ENCODE measurements around the gene GNPDA1. TPM values are rescaled to one million over a fixed set of nuclear protein-coding genes. Genes with fewer than 3 reads are reported as not detected.

The GNPDA1 gene
- total and polyA plus RNA-seq, 2 of the 4 experiments (the other 2 are of a cell fraction): 23.1 to 60.6 TPM

DNA sequence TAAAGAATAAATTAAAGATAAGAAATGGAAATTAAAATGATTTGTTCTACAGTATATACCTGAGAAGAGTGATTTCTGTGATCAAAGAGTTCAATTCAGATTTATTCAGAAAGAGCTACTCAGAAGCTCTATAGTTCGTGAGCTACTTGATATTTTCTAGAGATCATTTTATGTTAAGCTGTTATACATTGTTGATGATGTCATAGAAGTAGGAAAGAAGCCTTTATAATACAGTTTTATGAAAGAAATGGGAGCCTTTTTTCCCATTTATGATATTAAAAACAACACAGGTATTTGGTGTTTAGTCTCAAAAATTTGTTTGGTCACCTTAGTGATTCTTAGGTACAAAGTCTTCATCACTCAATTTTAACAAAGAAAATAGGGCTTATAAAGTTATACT is 23.1 kb downstream of the GNPDA1 start:
- ATAC-seq (ENCODE audit: low read depth) (no peak), DNase-seq (no peak)
- peaks cover 29% of the 10 kb centered on the region for H3K36me3 ChIP-seq (ENCODE audit: control insufficient read depth, insufficient read depth, low read length)
- no peak overlapping the region for H3K4me3 ChIP-seq (ENCODE audit: insufficient read depth, low read depth, low read length)
- H2BK20ac ChIP-seq (ENCODE audit: low read depth, low read length): no peak overlapping the region
- no peak overlapping the region for H2BK15ac ChIP-seq (ENCODE audit: low read depth, low read length)
- intact Hi-C loops (cut with micrococcal nuclease) (no loop called here), in situ Hi-C loops (cut with MboI; ENCODE audit: low sequenced_read_pairs) (loop anchor here (10.0 kb wide), 1 partner anchor 565 kb away; no protein-coding TSS in a partner anchor), dilution Hi-C loops (cut with HindIII; ENCODE audit: low sequenced_read_pairs, unreplicated experiment) (loop anchor here (25.0 kb wide), 1 partner anchor 148 kb away; no protein-coding TSS in a partner anchor)
- no peak overlapping the region for H2AK9ac ChIP-seq (replicated peaks; ENCODE audit: low read depth, low read length, poor library complexity)
- H2AK5ac ChIP-seq (ENCODE audit: low read depth, low read length): no peak overlapping the region
- H4K8ac ChIP-seq (ENCODE audit: low read depth in 2 of 2, low read length in 2 of 2): no peak overlapping the region
- H3K9me3 ChIP-seq (ENCODE audit: control insufficient read depth, insufficient read depth, low read length): no peaks in the 10 kb centered on the region
- no peak overlapping the region for H2AFZ ChIP-seq (replicated peaks; ENCODE audit: low read length, poor library complexity)
- POLR2A ChIA-PET (ENCODE audit: unreplicated experiment): interaction anchor here (0.6 to 0.7 kb wide), 2 partner anchors 333 to 474 kb away, joined by 5 to 7 read pairs; no protein-coding TSS in a partner anchor
- no peak overlapping the region for H4K5ac ChIP-seq (ENCODE audit: low read depth, low read length)
- H3K4ac ChIP-seq (ENCODE audit: low read depth, low read length): no peak overlapping the region
- H3K27me3 ChIP-seq (ENCODE audit: control insufficient read depth, insufficient read depth, low read length): no peaks in the 10 kb centered on the region
- H3K4me2 ChIP-seq (ENCODE audit: low read depth, low read length): no peak overlapping the region
- no peak overlapping the region for H3K18ac ChIP-seq (ENCODE audit: low read depth, low read length)
- no peak overlapping the region for H3K27ac ChIP-seq (ENCODE audit: insufficient read depth, low read length)
- H2BK5ac ChIP-seq (ENCODE audit: low read depth, low read length, poor library complexity, severe bottlenecking): no peak overlapping the region
- no CpG with 5 or more reads among the region's 1 CpG for WGBS, 2 experiments (ENCODE audit: extremely low coverage in 2 of 2, insufficient read length in 1 of 2)
- H3K56ac ChIP-seq (ENCODE audit: extremely low read depth, insufficient read depth, low read length): no peak overlapping the region
- H3K9ac ChIP-seq (ENCODE audit: low read depth, low read length): no peak overlapping the region
- no peak overlapping the region for H2BK120ac ChIP-seq (ENCODE audit: low read depth, low read length)
- H3K79me1 ChIP-seq (ENCODE audit: low read depth in 1 of 2, low read length in 2 of 2): peaks cover 7 to 16% of the 10 kb centered on the region in 2 experiments; a peak in 2 of 4 replicates
- H3K4me1 ChIP-seq (ENCODE audit: control insufficient read depth, insufficient read depth, low read length): 0 out of 2 replicates have a peak, but pooled peaks cover 2% of the 10 kb centered on the region
- CTCF ChIA-PET: interaction anchor here (0.6 to 1.0 kb wide), 2 partner anchors 14 to 157 kb away, joined by 3 read pairs; no protein-coding TSS in a partner anchor
- TF ChIP-seq POLR2A (IDR thresholded peaks at IDR 0.05; ENCODE audit: low read depth, low read length) (no peak), RFX5 (IDR thresholded peaks at IDR 0.05; ENCODE audit: low read depth, low read length) (no peak), RCOR1 (IDR thresholded peaks at IDR 0.05; ENCODE audit: insufficient replicate concordance, low read length) (no peak), BHLHE40 (IDR thresholded peaks at IDR 0.05; ENCODE audit: low read depth, low read length) (no peak), NFE2L2 (IDR thresholded peaks at IDR 0.05; ENCODE audit: low read depth, low read length) (no peak), CHD1 (IDR thresholded peaks at IDR 0.05; ENCODE audit: low read depth, low read length) (no peak), CEBPB (IDR thresholded peaks at IDR 0.05; ENCODE audit: low read depth, low read length) (no peak), MXI1 (IDR thresholded peaks at IDR 0.05; ENCODE audit: borderline replicate concordance, low read depth, low read length) (no peak), MAZ (IDR thresholded peaks at IDR 0.05; ENCODE audit: borderline replicate concordance, low read depth, low read length) (no peak), FOS (IDR thresholded peaks at IDR 0.05; ENCODE audit: low read depth, low read length) (no peak), RAD21 (IDR thresholded peaks at IDR 0.05; ENCODE audit: low read length) (no peak), SMC3 (IDR thresholded peaks at IDR 0.05; ENCODE audit: low read depth, low read length) (no peak), ELK1 (IDR thresholded peaks at IDR 0.05; ENCODE audit: borderline replicate concordance, low read depth, low read length) (no peak), MAFK (IDR thresholded peaks at IDR 0.05; ENCODE audit: low read depth, low read length) (no peak)
- TF ChIP-seq, protein P1, sequence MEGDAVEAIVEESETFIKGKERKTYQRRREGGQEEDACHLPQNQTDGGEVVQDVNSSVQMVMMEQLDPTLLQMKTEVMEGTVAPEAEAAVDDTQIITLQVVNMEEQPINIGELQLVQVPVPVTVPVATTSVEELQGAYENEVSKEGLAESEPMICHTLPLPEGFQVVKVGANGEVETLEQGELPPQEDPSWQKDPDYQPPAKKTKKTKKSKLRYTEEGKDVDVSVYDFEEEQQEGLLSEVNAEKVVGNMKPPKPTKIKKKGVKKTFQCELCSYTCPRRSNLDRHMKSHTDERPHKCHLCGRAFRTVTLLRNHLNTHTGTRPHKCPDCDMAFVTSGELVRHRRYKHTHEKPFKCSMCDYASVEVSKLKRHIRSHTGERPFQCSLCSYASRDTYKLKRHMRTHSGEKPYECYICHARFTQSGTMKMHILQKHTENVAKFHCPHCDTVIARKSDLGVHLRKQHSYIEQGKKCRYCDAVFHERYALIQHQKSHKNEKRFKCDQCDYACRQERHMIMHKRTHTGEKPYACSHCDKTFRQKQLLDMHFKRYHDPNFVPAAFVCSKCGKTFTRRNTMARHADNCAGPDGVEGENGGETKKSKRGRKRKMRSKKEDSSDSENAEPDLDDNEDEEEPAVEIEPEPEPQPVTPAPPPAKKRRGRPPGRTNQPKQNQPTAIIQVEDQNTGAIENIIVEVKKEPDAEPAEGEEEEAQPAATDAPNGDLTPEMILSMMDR (conservative IDR thresholded peaks at IDR 0.05; ENCODE audit: low read depth, low read length): no peak
- TF ChIP-seq, protein P2, sequence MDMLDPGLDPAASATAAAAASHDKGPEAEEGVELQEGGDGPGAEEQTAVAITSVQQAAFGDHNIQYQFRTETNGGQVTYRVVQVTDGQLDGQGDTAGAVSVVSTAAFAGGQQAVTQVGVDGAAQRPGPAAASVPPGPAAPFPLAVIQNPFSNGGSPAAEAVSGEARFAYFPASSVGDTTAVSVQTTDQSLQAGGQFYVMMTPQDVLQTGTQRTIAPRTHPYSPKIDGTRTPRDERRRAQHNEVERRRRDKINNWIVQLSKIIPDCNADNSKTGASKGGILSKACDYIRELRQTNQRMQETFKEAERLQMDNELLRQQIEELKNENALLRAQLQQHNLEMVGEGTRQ (IDR thresholded peaks at IDR 0.05; ENCODE audit: low read depth, low read length): no peak
- BruUV-seq (replicated peaks): no TSS peak
- no peak overlapping the region for H4K91ac ChIP-seq (ENCODE audit: insufficient read depth, low read depth, low read length)
- 0 out of 2 replicates have a peak, but pooled peaks cover 1% of the 10 kb centered on the region for H3K9me1 ChIP-seq (ENCODE audit: insufficient read depth, low read length)
- 0 out of 2 replicates have a peak, but pooled peaks cover 7% of the 10 kb centered on the region for H4K20me1 ChIP-seq (ENCODE audit: insufficient read depth, low read length)
- no peak overlapping the region for H3K23ac ChIP-seq (ENCODE audit: low read depth, low read length)
- no peak overlapping the region for H3K14ac ChIP-seq (replicated peaks; ENCODE audit: low read depth, low read length)
